ACC112 (cell line): Measurements from ENCODE around the gene LRRC25.

Experiments used
- H2AFZ ChIP-seq: fragments of 200-600 bp; sonication (generic); one replicate; pipeline ENCODE4 v1.6.0; 2017; ENCODE audit warnings: antibody characterized with exemption, low read length; ENCODE audit not compliant: unreplicated experiment
- H3K27ac ChIP-seq: fragments of 200-600 bp; sonication (generic); 2 replicates; pipeline ENCODE4 v1.5.1; 2014; ENCODE audit warnings: low read depth, mild to moderate bottlenecking, antibody characterized with exemption, low read length, moderate library complexity
- H3K27me3 ChIP-seq: fragments of 200-600 bp; sonication (generic); 2 replicates; pipeline ENCODE4 v1.6.1; 2014; ENCODE audit warnings: mild to moderate bottlenecking, antibody characterized with exemption, low read length, moderate library complexity, mixed read lengths; ENCODE audit not compliant: insufficient read depth
- H3K36me3 ChIP-seq: fragments of 200-600 bp; sonication (generic); 2 replicates; pipeline ENCODE4 v1.6.1; 2016; ENCODE audit warnings: mild to moderate bottlenecking, antibody characterized with exemption, low read length, moderate library complexity, mixed read lengths; ENCODE audit not compliant: insufficient read depth
- H3K4me1 ChIP-seq: fragments of 200-600 bp; sonication (generic); one replicate; pipeline ENCODE4 v1.6.1; 2016; ENCODE audit warnings: low read length, mixed read lengths; ENCODE audit not compliant: insufficient read depth, unreplicated experiment, control insufficient read depth
- H3K4me3 ChIP-seq: fragments of 200-600 bp; sonication (generic); 2 replicates; pipeline ENCODE4 v1.5.1; 2014; ENCODE audit warnings: mild to moderate bottlenecking, low read depth, low read length
- H3K79me2 ChIP-seq: fragments of 200-600 bp; sonication (generic); one replicate; pipeline ENCODE4 v1.6.0; 2016; ENCODE audit warnings: low read length; ENCODE audit not compliant: control insufficient read depth, unreplicated experiment, insufficient read depth

The LRRC25 gene

GRCh38 chr19:18422530-18423191 lies 25.2 kb upstream of the LRRC25 start:
- Histone ChIP-seq H3K4me1 (peaks cover 35% of the 10 kb centered on the region), H3K4me3 (no peak overlapping the region), H3K27ac (no peak overlapping the region)

GRCh38 chr19:18421371-18421959 lies 24.0 kb upstream of the LRRC25 start:
- peaks cover 31% of the 10 kb centered on the region for H3K4me1 ChIP-seq
- H2AFZ ChIP-seq, result no peak overlapping the region
- H3K36me3 ChIP-seq, result no peaks in the 10 kb centered on the region
- no peaks in the 10 kb centered on the region for H3K27me3 ChIP-seq
- H3K79me2 ChIP-seq, result peaks cover 31% of the 10 kb centered on the region
- H3K4me3 ChIP-seq, result peak overlapping the region; percentile 87; the same call in 1 of the 2 replicates
- no peak overlapping the region for H3K27ac ChIP-seq

More at GRCh38 chr19:18422530-18423191, 25.2 kb upstream of the LRRC25 start:
- no peaks in the 10 kb centered on the region for H3K27me3 ChIP-seq
- H3K79me2 ChIP-seq, result peaks cover 31% of the 10 kb centered on the region
- no peaks in the 10 kb centered on the region for H3K36me3 ChIP-seq
- no peak overlapping the region for H2AFZ ChIP-seq

GRCh38 chr19:18420930-18421329 lies 23.5 kb upstream of the LRRC25 start:
- peaks cover 28% of the 10 kb centered on the region for H3K4me1 ChIP-seq
- H3K27me3 ChIP-seq, result no peaks in the 10 kb centered on the region
- H2AFZ ChIP-seq, result no peak overlapping the region
- peaks cover 31% of the 10 kb centered on the region for H3K79me2 ChIP-seq
- peak overlapping the region; percentile 87 for H3K4me3 ChIP-seq
- no peak overlapping the region for H3K27ac ChIP-seq
- no peaks in the 10 kb centered on the region for H3K36me3 ChIP-seq

GRCh38 chr19:18419699-18420460 lies 22.5 kb upstream of the LRRC25 start:
- peak overlapping the region; percentile 60 for H2AFZ ChIP-seq
- peaks cover 36% of the 10 kb centered on the region for H3K4me1 ChIP-seq
- H3K4me3 ChIP-seq, result peak overlapping the region; percentile 87
- H3K27me3 ChIP-seq, result no peaks in the 10 kb centered on the region
- no peaks in the 10 kb centered on the region for H3K36me3 ChIP-seq
- no peak overlapping the region for H3K27ac ChIP-seq
- H3K79me2 ChIP-seq, result peaks cover 31% of the 10 kb centered on the region

GRCh38 chr19:18419195-18419698 lies 21.8 kb upstream of the LRRC25 start, which contains the start of gene SSBP4:
TSS of gene SSBP4 (plus strand) at chr19:18419398. CDS start at chr19:18419649, 251 bp downstream.
- H3K79me2 ChIP-seq, result peaks cover 30% of the 10 kb centered on the region
- peak within 1 kb of the TSS; percentile 60 for H2AFZ ChIP-seq

GRCh38 chr19:18418483-18419194 lies 21.2 kb upstream of the LRRC25 start:
- Histone ChIP-seq H3K4me1 (peaks cover 43% of the 10 kb centered on the region), H3K79me2 (peaks cover 25% of the 10 kb centered on the region), H3K27ac (peak overlapping the region; percentile 98), H3K4me3 (peak overlapping the region; percentile 87), H3K36me3 (no peaks in the 10 kb centered on the region), H2AFZ (no peak overlapping the region), H3K27me3 (no peaks in the 10 kb centered on the region)

More at GRCh38 chr19:18419195-18419698, 21.8 kb upstream of the LRRC25 start, which contains the start of gene SSBP4:
- Histone ChIP-seq H3K4me3 (peak within 1 kb of the TSS; percentile 87), H3K4me1 (peaks cover 42% of the 10 kb centered on the region), H3K27me3 (no peaks in the 10 kb centered on the region), H3K27ac (peak within 1 kb of the TSS; percentile 98), H3K36me3 (no peaks in the 10 kb centered on the region)

- no peaks in the 10 kb centered on the region for H3K36me3 ChIP-seq
- peak overlapping the region; percentile 87 for H3K4me3 ChIP-seq
- H2AFZ ChIP-seq, result no peak overlapping the region
- peaks cover 43% of the 10 kb centered on the region for H3K4me1 ChIP-seq
- H3K79me2 ChIP-seq, result peaks cover 25% of the 10 kb centered on the region
- H3K27me3 ChIP-seq, result no peaks in the 10 kb centered on the region
- peak overlapping the region; percentile 98 for H3K27ac ChIP-seq
Observed at GRCh38 chr19:18418029-18418482, 20.6 kb upstream of the LRRC25 start.

- H3K4me3 ChIP-seq, result peak overlapping the region; percentile 85
- peak overlapping the region; percentile 81 for H2AFZ ChIP-seq
- peak overlapping the region; percentile 98 for H3K27ac ChIP-seq
- H3K36me3 ChIP-seq, result no peaks in the 10 kb centered on the region
- no peaks in the 10 kb centered on the region for H3K27me3 ChIP-seq
- peaks cover 43% of the 10 kb centered on the region for H3K4me1 ChIP-seq
- H3K79me2 ChIP-seq, result peaks cover 24% of the 10 kb centered on the region
Observed at GRCh38 chr19:18417250-18418028, 20.0 kb upstream of the LRRC25 start.

- no peaks in the 10 kb centered on the region for H3K27me3 ChIP-seq
- H3K27ac ChIP-seq, result peak overlapping the region; percentile 98
- H3K4me1 ChIP-seq, result peaks cover 43% of the 10 kb centered on the region
- H3K79me2 ChIP-seq, result peaks cover 20% of the 10 kb centered on the region
- H3K4me3 ChIP-seq, result peak overlapping the region; percentile 85
- H3K36me3 ChIP-seq, result no peaks in the 10 kb centered on the region
- H2AFZ ChIP-seq, result peak overlapping the region; percentile 81
Observed at GRCh38 chr19:18416778-18417249, 19.4 kb upstream of the LRRC25 start.
